ENCODE results near the gene KANK4.

DNA sequence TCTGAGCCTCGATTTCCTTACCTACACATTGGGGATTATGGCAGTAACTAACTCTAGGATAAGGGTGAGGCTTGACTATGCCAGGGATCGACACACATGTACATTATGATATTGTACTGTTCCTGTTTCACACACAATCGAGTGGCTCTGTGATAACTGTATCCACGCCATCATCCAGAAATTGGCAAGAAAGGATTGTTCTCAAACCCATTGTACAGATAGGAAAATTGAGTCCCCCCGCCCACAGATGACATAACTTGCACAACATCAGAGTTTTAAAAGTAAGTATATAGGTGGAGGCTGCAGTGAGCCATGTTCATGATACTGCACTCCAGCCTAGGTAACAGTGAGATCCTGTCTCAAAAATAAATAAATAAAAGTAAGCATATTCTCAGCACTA, 3.8 kb downstream of the KANK4 start:
- TF ChIP-seq, protein P1, sequence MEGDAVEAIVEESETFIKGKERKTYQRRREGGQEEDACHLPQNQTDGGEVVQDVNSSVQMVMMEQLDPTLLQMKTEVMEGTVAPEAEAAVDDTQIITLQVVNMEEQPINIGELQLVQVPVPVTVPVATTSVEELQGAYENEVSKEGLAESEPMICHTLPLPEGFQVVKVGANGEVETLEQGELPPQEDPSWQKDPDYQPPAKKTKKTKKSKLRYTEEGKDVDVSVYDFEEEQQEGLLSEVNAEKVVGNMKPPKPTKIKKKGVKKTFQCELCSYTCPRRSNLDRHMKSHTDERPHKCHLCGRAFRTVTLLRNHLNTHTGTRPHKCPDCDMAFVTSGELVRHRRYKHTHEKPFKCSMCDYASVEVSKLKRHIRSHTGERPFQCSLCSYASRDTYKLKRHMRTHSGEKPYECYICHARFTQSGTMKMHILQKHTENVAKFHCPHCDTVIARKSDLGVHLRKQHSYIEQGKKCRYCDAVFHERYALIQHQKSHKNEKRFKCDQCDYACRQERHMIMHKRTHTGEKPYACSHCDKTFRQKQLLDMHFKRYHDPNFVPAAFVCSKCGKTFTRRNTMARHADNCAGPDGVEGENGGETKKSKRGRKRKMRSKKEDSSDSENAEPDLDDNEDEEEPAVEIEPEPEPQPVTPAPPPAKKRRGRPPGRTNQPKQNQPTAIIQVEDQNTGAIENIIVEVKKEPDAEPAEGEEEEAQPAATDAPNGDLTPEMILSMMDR (conservative IDR thresholded peaks at IDR 0.05; ENCODE audit: low read depth, low read length) = no peak
- TF ChIP-seq POLR2A (IDR thresholded peaks at IDR 0.05; ENCODE audit: low read depth, low read length) (no peak), MXI1 (IDR thresholded peaks at IDR 0.05; ENCODE audit: borderline replicate concordance, low read depth, low read length) (no peak), RAD21 (IDR thresholded peaks at IDR 0.05; ENCODE audit: low read length) (no peak)
- TF ChIP-seq, protein P2, sequence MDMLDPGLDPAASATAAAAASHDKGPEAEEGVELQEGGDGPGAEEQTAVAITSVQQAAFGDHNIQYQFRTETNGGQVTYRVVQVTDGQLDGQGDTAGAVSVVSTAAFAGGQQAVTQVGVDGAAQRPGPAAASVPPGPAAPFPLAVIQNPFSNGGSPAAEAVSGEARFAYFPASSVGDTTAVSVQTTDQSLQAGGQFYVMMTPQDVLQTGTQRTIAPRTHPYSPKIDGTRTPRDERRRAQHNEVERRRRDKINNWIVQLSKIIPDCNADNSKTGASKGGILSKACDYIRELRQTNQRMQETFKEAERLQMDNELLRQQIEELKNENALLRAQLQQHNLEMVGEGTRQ (IDR thresholded peaks at IDR 0.05; ENCODE audit: low read depth, low read length) = no peak

All from IMR-90 (cell line).